Left colon (tissue), 2 donors: ENCODE results near the gene POLA2. TPM values are rescaled to one million over a fixed set of nuclear protein-coding genes. Genes with fewer than 3 reads are reported as not detected.

ENCODE experiments used
- ATAC-seq: fragments of 200-7000 bp; cut with Tn5 transposase; one replicate; pipeline ENCODE4 v1.9.1; 2020; ENCODE audit warnings: mild to moderate bottlenecking, moderate library complexity
- DNase-seq, 2 donors: peaks; one replicate each; pipeline ENCODE4 v3.0.0-alpha.2; 2020
- intact Hi-C, 2 donors: fragments of 100-400 bp; cut with DNase I in 1 of 2; cut with micrococcal nuclease in 1 of 2; formaldehyde crosslinking; loops; one replicate each; pipeline versions ENCODE4 v1.11.2 to v1.14.0; 2022; cut with DNase I, micrococcal nuclease
- total RNA-seq, 2 donors: library from RNA; stranded (reverse); fragmentation: NEBNext Ultra II Directional; extraction: Animal tissue kit (Norgen Biotek cat#: 25700); gene quantifications; one replicate each; pipeline ENCODE4 v1.2.1, GENCODE V29; 2021
- donor health status: DM: no; HTN: no; CAD: no.
- donor health status: DM: yes; HTN: yes; CAD: no.

The POLA2 gene
- total RNA-seq, 2 donors from 2014 or later, result 4.3 to 9.8 TPM

GRCh38 chr11:65300621-65301275 lies 39.0 kb downstream of the POLA2 start:
- DNase-seq, result no peak
- no peak for ATAC-seq
- intact Hi-C loops, result no loop called here

- ATAC-seq, result peak; percentile 36
- DNase-seq, result peak in 1 of 2 donors; percentile 36
- intact Hi-C loops, result no loop called here
These were observed 39.9 kb downstream of the POLA2 start for GRCh38 chr11:65301491-65302329.

- no peak for DNase-seq
- intact Hi-C loops, result no loop called here
- no peak for ATAC-seq
These were observed 41.8 kb downstream of the POLA2 start for GRCh38 chr11:65303555-65303954.

- intact Hi-C loops, result no loop called here
- no peak for ATAC-seq
- DNase-seq, result no peak
These were observed 42.3 kb downstream of the POLA2 start for GRCh38 chr11:65304110-65304509.

- ATAC-seq, result no peak
- no peak for DNase-seq
- intact Hi-C loops, result no loop called here
These were observed 42.9 kb downstream of the POLA2 start for GRCh38 chr11:65304613-65305012.

- peak; percentile 59 for ATAC-seq
- intact Hi-C loops, result no loop called here
- peak; percentile 49 to 58 for DNase-seq
These were observed 43.9 kb downstream of the POLA2 start for GRCh38 chr11:65305501-65306268.

GRCh38 chr11:65307298-65308229 lies 45.8 kb downstream of the POLA2 start:
- ATAC-seq (no peak), DNase-seq (no peak)
- intact Hi-C loops, result no loop called here

GRCh38 chr11:65308281-65308891 lies 46.6 kb downstream of the POLA2 start:
- DNase-seq (peak; percentile 56 to 64), ATAC-seq (peak; percentile 72)
- intact Hi-C loops, result no loop called here

- intact Hi-C loops, result no loop called here
- DNase-seq, result no peak
- no peak for ATAC-seq
These were observed 47.2 kb downstream of the POLA2 start for GRCh38 chr11:65309006-65309405.

- intact Hi-C loops, result loop anchor here in 1 of 2 donors (5.0 kb wide), 1 partner anchor 33 kb away; no protein-coding TSS in a partner anchor
- DNase-seq (peak in 1 of 2 donors; percentile 47), ATAC-seq (no peak)
These were observed 48.5 kb downstream of the POLA2 start for GRCh38 chr11:65310215-65310614.

GRCh38 chr11:65310736-65311135 lies 49.0 kb downstream of the POLA2 start:
- intact Hi-C loops, result loop anchor here in 1 of 2 donors (5.0 kb wide), 1 partner anchor 33 kb away; no protein-coding TSS in a partner anchor
- ATAC-seq (no peak), DNase-seq (no peak)

- ATAC-seq (no peak), DNase-seq (no peak)
- intact Hi-C loops, result loop anchor here in 1 of 2 donors (5.0 kb wide), 1 partner anchor 34 kb away; no protein-coding TSS in a partner anchor
These were observed 49.5 kb downstream of the POLA2 start for GRCh38 chr11:65311170-65311678.

- ATAC-seq, result peak; percentile 85
- intact Hi-C loops, result loop anchor here in 1 of 2 donors (5.0 kb wide), 1 partner anchor 37 kb away; no protein-coding TSS in a partner anchor
- peak; percentile 84 to 90 for DNase-seq
These were observed 52.9 kb downstream of the POLA2 start, which contains the start of gene CDC42EP2 for GRCh38 chr11:65314501-65315203. Gene CDC42EP2 (plus strand): TSS chr11:65314866. CDS start chr11:65320899, 6,033 bp downstream.

GRCh38 chr11:65315204-65315865 lies 53.6 kb downstream of the POLA2 start:
- ATAC-seq (peak; percentile 50), DNase-seq (peak; percentile 75 to 91)
- intact Hi-C loops, result no loop called here

GRCh38 chr11:65315866-65316226 lies 54.1 kb downstream of the POLA2 start:
- DNase-seq (no peak), ATAC-seq (no peak)
- intact Hi-C loops, result no loop called here

GRCh38 chr11:65316227-65317024 lies 54.7 kb downstream of the POLA2 start:
- intact Hi-C loops, result no loop called here
- no peak for DNase-seq

More at GRCh38 chr11:65316227-65317024, 54.7 kb downstream of the POLA2 start:
- ATAC-seq, result no peak
